Measurements from ENCODE around the gene LRRC25.
A peak's percentile ranks its signal among the peaks of the same experiment; 100 is the strongest.

The LRRC25 gene

DNA sequence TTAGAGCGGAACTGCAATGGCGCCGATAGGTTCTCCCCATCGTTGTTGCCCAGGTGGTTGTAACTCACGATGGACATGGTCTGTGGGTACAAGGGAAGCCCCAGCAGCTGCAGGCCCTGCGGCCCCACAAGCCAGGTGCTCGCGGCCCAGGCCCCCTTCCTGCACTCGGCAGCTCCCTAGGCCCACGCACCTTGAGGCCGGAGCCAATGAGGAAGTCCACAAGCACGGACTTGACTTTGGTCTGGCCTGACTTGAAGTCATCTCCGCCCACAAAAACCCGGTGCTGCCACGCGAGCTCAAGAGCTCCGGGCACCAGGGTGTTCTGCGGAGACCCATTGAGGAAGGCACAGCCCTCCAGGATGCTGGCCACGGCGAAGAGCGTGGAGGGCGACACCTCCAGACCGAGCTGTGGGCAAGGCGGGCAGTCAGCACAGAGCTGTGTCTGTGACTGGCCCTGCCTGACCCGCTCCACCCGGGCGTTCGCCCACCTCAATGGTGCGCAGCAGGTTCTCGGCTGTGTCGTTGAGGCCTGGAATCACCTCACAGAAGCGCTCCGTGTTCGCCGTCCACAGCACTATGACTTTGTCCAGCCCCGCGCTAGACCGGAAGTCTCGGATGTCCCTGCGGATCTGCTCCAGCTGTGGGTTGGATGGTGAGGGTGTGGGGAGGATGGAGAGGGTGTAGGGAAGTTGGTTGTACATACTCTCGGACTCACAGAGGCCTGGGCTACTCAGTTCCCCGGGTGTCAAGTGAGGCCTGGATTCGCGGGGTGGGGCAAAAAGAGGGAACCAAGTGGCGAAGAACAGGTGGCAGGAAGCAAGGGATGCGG, 38.6 kb upstream of the LRRC25 start:
- DNase-seq (ENCODE audit: low read depth in 2 of 2), result no peak

DNA sequence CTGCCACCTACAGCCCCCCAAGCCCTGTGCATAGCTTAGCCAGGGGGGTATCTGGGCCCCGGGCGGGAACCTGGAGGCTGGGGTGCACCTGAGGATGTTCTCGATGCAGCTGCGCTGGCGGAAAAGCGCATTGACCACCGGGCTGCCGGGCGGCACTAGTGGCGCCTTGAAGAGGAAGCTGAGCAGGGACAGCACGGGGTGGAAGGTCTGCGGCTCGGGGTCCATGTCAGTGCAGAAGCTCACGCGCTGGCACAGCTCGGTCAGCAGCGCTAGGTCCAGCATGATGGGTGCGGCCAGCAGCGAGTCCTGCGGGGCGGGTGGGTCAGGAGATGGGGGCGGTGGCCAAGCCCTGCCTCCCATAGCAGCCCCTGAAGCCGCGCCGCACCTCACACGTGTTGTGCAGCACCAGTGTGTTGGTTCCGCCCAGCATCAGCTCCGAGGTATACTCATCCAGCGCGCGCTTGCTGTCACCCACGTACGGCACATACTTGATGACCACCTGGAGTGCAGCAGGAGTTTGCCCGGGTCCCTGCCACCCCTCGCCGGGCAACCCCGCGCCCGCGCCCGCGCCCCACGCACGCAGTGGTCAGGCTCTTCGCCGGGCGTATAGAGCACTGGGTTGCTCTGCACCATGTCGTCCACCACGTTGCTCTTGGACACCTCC, 37.9 kb upstream of the LRRC25 start:
- DNase-seq (ENCODE audit: low read depth in 2 of 2), result no peak

DNA sequence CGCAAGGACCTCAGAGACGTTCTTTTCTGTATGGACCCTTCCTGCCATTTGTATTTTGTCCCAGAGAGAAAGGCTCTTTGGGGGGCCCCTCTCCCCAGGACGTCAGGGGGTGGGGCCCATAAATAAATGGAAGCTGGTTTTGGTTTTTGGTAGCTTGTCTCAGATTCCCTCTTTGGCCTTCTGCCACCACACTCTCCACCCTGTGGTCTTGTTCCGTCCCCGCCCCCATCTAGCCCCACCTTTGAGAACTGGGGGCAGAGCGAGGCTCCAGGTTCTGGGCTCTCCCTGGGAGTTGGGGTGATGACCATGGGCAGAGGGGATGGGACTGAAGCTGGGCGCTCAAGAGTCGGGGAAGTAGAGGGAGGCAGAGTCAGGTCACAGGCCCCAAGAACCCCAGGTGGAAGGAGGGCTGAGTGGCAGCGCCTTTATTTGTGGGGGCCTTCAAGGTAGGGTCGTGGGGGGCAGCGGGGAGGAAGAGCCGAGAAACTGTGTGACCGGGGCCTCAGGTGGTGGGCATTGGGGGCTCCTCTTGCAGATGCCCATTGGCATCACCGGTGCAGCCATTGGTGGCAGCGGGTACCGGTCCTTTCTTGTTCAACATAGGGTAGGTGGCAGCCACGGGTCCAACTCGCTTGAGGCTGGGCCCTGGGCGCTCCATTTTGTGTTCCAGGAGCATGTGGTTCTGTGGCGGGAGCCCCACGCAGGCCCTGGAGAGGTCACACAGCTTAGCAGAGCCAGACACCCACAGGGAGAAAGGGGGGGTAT, 37.2 kb upstream of the LRRC25 start:
- DNase-seq (ENCODE audit: low read depth in 2 of 2), result no peak

DNA sequence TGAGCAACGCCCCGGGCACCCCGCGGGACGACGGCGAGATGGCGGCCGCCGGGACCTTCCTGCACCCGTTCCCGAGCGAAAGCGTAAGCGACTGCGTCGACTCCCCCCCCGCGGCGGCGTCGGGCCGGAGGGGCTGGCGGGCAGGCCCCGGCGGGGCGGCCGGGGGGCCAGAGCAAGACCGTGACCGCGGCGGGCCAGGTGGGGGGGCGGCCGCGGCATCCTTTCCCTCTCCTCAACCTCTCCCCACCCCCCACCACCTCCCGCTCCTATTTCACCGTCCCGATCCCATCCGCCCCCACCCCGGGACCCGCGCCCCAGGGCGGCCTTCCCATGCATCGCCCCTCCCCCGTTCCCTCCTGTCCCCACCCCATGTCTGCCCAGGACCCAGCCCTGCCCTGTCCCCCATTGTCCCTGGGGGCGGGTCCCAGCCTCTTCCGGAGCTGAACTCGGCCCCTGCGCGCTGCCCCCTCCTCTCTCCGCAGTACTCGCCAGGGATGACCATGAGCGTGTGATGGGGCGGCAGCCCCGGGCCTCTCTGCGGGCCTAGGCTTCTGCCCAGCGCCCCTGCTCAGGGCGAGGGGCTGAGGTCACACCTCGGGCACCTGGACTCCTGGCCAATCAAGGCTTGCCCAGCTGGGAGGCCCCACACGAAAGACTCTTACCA, 36.4 kb upstream of the LRRC25 start:
- DNase-seq (ENCODE audit: low read depth in 2 of 2), result no peak

DNA sequence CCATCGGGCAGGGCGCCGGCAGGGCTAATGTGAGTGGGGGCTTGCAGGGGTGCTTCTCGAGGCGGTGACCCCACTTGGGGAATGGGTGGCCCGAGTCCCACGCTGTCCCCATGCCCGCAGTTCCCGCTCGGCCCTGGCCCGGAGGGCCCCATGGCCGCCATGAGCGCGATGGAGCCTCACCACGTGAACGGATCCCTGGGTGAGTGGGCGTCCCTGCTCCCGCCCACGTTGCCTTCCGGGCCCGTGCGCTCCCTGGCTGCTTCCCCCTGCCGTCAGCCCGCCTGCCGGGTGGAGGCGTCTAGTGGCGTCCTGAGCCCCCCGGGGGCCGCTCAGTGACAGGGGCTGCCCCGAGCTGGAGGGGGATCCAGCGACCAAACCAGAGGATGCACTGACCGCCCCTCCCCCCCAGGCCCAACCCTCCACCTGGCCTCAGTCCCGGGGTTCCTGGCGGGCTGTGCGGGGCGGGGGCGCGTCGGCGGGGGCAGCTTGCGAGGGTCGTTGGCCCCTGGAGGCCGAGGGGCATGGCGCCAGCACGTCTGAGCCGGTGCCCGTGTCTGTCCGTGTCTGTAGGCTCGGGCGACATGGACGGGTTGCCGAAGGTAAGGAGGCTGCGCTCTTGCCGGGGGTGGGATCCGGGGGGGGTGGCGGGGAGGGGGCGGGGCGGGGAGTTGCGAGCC, 35.7 kb upstream of the LRRC25 start:
- peak; percentile 32 to 50 for DNase-seq (ENCODE audit: low read depth in 2 of 2)

DNA sequence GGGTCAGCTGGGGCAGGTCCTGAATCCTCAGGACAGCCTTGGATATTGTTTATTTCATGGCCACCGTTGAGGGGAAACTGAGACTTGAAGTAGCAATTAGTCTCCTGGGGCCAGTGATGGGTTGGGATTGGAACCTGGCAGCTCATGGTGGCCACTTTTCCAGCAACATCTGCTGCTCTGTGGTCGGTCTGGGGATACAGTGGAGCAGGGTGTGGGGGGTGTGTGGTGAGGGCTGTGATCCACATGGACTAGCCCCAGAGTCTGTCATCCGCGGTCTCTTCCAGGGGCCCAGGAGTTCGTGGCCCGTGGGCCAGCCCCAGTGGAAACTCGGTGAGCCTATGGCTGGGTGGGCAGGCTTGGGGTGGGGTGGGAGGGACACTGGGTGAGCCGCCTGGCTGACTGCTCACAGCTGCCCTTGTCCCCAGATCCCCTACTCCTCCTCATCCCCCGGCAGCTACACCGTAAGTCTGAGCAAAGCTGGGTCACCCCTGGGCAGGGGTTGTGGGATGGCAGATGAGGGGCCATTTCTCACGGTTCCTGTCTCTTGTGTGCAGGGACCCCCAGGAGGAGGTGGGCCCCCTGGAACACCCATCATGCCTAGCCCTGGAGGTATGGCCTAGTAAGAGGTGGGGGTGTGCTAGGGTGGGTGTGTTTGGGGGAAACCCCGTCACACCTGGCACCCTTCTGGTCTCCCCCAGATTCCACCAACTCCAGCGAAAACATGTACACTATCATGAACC, 35.0 kb upstream of the LRRC25 start:
- no peak for DNase-seq (ENCODE audit: low read depth in 2 of 2)

DNA sequence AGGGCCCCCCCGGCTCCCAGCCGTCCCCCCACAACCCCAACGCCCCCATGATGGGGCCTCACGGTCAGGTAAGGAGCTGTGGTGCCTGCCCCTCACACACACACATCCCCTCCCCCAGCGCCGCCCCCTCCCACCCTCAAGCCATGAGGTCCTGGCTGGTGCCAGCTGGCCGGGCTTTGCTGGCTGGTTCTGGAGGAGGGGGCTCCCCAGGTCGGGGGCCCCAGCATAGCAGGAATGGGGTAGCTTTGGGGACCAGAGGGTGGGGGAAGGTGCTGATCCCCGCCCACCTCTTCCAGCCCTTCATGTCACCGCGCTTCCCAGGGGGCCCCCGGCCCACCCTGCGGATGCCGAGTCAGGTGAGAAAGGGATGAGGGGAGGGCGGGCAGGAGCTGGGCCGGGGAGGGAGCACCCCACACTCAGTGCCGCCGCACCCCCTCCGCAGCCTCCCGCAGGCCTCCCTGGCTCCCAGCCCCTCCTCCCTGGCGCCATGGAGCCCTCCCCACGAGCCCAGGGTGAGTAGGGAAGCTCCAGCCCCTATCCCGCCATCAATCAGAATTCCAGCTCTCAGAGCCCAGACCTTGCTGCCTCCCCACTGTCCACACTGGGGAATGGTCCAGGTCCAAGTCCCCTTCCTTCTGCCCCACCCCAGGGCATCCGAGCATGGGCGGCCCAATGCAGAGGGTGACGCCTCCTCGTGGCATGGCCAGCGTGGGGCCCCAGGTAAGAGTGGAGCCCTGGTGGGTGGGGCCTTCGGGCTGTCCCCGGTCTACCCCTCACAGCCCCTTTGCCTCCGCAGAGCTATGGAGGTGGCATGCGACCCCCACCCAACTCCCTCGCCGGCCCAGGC, 34.2 kb upstream of the LRRC25 start:
- DNase-seq (ENCODE audit: low read depth in 2 of 2), result no peak

DNA sequence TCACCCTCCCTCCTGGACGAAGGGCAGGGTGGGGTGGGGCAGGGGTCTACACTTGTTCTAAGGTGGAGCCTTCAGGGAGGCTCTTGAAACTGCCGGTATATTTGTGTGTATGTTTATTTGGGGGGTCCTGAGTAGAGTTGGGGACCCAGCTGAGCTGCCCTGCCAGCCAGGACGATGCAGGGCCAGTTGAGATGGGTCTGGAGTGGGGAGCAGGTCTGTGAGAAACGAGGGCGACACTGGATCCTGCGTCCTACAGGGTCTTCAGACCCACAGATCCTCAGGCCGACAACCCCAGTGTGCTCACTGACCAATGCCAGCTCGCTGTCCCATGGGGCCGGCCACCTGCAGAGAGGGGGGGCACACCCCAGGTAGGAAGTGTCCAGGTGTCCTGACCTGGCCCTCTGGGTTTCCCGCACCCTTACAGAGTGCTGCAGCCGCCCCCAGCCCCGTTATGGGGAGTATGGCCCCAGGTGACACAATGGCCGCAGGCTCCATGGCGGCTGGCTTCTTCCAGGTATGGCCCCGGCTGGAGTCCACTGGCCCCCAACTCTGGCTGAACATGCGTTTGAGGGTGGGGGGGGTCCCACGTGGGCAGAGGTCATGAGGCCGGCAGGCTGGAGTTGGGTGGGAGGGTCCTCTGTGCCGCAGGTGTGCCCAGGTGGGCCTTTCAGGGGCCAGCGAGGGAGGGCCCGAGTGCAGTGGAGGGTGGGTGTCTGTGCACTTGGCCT, 33.2 kb upstream of the LRRC25 start:
- DNase-seq (ENCODE audit: low read depth in 2 of 2), result no peak

DNA sequence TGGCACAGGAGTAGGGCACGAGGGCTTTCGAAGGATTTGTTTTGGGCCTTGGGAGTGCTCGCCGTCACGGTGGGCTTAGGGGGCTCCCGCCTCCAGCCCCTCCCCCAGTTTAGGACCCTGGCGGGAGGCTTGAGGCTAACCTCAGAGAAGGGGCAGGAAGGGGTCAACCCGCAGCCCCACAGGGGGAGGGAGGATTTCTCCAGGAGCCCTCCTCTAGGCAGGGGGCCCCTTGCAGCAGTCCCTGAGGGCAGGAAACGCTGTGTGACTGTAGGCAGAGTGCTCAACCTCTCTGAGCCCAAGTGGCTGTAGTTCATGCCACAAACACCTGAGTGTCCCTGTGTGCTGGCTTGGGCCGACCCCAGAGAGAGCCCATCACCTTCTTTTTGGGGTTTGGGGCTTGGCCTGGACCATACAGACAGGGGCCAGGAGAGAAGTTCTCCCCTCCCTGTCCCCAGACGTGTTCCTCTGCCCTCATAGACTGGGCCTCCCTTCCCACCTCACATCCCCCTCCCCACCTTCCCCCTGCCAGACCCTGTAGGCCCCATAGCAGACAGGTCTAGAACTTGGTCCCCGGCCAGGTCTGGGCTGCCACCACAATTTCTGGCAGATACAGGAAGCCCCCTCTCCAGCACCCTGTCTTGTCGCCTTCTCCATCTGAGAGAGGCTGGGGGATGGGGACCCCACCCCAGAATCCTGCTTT, 32.4 kb upstream of the LRRC25 start:
- no peak for DNase-seq (ENCODE audit: low read depth in 2 of 2)

DNA sequence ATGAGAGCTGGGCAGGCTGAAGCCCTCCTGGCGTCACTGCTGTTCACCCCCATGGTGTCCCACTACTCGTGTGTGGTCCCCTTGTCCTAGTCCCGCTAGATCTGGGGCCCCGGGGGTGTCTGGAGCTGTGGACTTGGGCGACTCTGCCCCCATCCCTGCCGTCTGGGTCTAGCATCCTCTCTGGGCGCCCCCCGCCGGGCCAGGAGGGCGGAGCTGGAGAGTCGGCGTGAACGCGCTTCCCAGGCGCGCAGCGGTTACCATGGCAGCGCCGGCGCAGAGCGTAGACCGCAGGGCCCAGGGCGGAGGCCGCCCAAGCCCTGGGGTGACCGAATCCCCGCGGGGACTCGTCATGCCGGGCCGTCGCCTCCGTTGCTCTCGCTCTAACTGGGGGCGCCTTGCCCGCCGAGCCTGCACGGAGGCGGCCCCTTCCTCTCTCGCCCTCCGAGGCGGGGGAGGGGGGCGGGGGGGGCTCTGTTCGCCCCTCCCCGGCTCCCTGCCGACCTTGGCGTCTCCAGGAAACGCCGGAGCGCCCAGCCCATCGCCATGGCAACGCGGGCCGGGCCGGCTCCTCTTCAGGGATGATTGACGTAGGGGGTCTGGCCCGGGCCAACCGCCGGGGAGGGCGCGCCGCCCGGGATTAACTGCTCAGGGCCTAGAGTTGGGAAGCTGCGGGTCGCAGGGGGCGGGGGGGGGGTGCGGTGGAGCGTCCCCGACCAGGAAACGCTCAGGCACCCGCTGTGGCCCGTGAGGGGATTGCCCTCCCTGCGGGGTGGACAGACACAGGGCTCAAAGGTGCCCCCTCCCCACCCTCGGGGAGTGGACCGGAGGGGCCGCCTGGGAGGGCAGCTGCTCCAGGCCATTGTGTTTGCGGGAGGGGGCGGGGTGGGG, 31.6 kb upstream of the LRRC25 start:
- peak; percentile 49 to 57 for DNase-seq (ENCODE audit: low read depth in 2 of 2)

DNA sequence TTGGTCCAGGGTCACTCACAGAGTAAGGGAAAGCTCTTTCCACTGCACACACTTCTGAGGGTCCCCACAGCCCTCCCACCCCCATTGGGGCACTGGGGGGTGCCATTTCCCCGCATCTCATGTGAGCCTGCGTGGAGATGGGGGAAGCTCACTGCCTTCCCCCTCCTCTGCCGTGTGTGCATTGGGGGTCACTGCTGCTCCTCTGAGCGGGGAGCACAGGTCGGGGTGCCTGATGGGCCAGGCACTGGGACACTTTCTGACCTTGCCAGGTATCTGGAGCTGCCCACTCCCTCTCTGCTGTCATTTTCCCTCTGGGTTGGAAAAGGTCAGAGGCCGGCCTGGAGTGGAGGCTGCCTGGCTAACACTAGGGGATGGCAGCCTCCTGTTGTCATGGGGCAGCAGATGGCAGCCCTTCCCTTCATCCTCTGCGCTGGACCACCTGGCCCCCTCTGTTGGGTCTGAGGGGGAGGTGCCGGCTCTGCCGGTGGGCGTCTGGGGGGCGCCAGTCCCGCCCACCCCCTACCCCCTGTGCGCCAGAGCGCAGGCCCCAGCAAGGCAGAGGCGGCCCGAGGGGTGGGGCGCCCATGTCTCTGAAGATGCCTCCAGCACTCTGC, 30.9 kb upstream of the LRRC25 start:
- no peak for DNase-seq (ENCODE audit: low read depth in 2 of 2)

DNA sequence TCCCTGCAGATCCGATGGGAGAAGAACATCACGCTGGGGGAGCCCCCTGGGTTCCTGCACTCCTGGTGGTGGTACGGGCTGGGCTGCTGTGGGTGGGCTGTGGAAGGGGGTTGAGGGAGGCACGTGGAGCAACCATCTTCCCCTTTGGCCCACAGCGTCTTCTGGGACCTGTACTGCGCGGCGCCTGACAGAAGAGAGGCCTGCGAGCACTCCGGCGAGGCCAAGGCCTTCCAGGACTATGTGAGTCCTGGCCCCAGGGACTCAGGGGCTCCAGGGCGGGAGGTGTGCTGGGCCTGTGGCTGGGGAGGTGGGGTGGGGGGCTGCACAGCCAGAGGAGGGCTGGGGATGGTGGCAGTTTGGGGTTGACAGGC, 30.3 kb upstream of the LRRC25 start:
- DNase-seq (ENCODE audit: low read depth in 2 of 2), result no peak

DNA sequence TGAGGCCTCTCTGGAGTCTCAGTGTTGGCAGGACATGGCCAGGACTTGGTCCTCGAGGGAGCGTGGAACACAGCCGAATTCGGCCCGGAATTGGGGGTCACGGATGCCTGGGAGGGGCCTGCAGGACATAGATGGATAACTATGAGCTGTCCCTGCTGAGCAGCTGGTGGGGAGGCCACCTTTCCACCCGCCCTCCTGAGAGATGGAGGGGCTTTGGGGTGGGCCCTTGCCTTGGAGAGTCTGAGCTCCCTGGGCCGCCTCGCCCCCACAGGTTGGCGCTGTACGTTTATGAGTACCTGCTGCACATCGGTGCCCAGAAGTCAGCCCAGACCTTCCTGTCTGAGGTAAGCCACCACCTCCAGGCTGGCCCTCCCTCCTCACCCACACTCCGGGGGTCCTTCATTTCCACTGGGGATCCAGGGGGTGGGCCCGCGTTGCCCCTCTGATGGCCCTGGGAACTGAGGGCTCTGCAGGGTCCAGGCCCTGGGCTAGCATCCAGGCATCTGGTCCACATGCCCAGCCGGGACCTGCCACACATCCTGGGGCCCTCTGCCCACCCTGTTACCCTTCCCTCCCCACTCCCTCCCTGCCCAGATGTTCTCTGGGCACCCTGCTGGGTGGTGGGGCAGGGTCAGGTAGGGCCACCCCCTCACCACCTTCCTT, 29.8 kb upstream of the LRRC25 start:
- DNase-seq (ENCODE audit: low read depth in 2 of 2), result no peak

DNA sequence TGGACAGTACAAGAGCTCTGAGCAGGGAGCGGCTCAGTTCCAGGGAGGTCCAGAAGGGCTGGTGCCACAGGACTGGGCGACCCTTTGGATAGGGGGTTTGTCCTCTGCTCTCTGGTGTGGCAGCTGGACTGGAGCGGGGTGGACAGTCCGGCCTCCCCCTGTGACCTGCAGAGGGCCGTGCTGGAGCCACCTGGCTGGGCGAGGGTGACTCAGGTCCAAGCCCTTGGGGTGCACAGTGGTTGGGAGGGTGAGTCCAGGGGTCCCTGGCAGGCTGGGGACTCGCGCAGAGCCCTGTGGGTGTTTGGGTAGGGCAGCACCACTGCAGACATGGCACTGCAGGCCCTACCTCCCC, 29.0 kb upstream of the LRRC25 start:
- no peak for DNase-seq (ENCODE audit: low read depth in 2 of 2)

DNA sequence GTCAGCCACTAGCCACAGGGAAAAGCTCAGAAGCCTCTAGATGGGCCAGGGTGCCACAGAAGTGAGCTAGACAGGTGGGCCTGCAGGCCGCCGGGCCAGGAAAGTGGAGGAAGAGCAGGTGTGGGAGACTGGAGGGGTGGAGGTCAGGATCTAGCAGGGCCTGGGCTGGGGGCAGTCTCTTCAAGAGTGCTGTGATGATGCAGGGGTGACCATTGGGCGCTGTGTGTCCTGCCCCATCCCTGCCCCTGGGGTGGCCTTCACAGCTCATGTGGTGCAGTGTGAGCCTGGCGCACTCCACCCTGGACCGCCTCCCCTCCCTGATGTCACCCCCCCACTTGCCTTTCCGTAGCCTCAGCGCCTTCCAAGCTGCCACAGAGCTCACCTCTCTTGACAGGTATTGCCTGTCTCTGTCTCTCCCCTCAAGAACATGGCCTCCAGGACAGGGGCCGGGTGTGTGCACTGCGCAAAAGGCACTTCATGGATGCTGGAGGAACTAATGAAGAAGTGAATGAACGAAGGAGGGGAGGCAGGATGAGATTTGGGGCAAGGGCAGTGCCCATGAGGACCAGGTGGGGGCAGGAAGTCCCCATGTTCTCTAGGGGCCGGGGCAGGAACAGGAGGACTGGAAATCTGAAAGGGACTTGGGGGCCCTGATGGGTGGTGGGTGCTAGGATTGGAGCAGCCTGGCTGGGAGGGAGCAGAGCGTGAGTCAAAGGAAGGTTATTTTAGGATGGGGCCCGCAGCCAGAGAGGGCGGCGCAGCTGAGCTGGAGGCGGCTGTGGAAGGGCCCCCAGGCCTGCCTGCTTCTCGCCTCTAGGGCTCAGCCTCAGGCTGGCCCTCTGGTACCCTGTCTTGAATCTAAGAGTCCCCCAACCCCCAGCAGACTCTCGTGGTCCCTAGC, 28.3 kb upstream of the LRRC25 start:
- no peak for DNase-seq (ENCODE audit: low read depth in 2 of 2)

All from stimulated activated CD4-positive, alpha-beta T cell treated with anti-CD3 and anti-CD28 coated beads, Interleukin-1b, Interleukin-23, amount 100 ng/mL, for 4 hours (primary cell).